HK-2 (cell line): ENCODE measurements around the gene SUGP1.

Experiments
- DNase-seq: peaks from one replicate; pipeline ENCODE4 v3.0.0-alpha.2; 2018; ENCODE audit not compliant: unreplicated experiment

Gene SUGP1

GRCh38 chr19:19341026-19341425 is 20.7 kb upstream of the SUGP1 start:
- DNase-seq, result no peak

GRCh38 chr19:19338082-19338481 is 17.8 kb upstream of the SUGP1 start:
- DNase-seq, result no peak

- DNase-seq, result no peak
Observed at GRCh38 chr19:19337120-19337519, 16.8 kb upstream of the SUGP1 start.

DNA sequence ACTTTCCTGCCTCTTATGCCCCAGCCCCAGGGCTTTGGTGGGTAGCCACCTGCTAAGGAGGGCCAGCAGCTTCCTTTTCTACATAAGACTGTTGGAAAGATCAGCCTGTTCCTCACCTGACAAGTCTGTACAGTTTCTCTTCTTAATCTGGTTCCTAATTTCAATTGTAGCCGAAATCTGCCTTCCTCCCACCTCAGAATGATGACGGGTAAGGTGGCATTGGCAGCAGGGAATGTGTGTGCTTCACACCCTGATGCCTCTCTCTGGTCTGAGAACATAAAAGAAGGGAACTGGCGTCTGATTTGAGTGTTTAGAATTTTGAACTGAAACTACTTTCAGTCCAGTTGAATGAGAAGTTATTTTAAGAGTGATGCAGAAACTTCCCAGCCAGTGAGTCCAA is 16.3 kb upstream of the SUGP1 start:
- no peak for DNase-seq

- no peak for DNase-seq
Observed at GRCh38 chr19:19335408-19336158, 15.3 kb upstream of the SUGP1 start.

GRCh38 chr19:19334989-19335344 is 14.7 kb upstream of the SUGP1 start:
- no peak for DNase-seq

GRCh38 chr19:19334063-19334988 is 14.0 kb upstream of the SUGP1 start:
- no peak for DNase-seq

DNA sequence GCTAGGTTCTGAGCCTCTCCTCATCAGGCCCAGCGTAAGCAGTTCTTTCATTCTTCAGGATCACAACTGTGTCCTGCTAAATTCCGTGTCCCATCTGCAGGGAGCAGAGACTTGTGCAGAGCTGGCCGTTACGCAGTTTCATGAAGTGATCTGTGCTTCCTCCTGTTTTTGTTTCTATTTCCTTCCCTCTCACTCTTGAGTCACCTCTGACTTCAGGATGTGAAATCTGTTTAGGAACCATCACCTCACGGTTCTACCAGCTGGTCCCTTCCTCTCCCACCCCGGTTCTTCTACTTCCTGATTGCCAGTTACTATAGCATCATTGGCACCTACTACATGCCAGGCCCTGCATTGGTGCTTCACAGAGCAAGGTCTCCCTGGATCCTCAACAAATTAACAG is 8.8 kb upstream of the SUGP1 start:
- no peak for DNase-seq

DNA sequence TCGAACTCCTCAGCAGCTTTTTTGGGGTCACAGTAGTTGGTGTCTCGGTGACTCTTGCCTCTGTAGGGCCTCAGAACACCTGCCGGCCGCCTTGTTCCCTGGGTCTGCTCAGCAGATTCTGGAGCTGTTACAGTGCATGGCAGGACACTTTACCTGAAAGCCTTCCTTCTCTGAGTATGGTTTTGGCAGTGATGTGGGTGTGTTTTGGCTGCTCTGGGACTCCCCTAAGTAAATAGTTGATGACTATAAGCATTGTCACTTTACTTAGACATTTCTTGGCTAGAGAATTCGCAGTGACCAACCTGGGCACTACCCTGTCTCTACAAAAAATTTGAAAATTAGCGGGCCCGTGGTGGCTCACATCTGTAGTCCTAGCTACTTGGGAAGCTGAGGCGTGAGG is 7.4 kb upstream of the SUGP1 start:
- no peak for DNase-seq

DNA sequence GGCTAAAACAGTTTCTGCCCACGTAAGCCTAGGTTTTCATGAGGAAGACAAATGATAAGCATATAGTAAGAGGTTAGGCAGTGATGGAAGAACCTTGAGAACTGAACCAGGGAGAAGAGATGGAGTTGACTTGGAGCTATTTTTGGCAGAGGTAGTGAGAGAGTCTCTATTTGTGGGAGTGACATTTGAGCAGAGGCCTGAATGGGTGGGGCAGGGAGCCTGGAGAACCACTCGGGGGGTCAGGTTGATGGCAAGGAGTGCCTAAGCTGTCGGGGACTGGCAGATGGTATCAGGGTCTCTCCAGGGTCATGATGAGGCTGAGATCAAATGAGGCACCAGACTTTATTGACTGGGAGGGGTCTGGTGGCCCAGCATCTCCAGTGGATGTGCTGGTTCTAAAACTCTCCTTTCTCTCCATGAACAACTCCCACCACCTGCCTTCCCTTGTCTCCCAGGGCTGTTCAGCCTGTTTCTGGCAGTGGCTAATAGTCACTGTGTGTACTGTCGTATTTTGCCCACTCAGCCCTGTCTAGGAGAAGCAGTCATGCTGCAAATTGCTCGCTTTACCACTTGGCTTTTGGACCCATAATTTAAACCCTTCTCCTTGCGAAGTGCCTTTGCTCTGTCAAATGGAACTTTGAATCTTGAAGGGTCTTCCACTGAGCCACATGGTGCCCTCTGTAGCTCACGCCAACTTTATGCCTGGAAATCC is 3.9 kb upstream of the SUGP1 start:
- no peak for DNase-seq

DNA sequence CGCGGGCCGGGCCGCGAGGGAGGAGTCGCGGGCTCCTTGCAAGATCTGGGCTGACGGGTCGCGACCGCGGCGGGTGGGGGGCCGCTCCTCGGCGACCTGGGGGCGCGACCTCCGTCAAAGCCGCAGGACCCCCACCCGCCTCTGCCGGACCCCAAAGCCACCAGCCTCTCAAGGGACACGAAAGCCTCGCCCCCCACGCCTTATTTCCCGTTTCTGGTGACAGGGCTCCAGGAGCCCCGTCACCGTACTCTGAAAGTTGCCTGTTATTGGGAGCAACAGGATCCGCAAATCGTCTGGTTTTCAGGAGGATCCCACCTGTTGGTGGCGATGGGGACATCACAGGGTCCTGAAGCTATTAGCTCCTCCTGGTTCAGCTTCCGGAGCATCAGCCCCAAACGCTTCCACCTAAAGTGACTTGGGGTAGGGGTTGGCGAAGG is 850 bp upstream of the SUGP1 start:
- DNase-seq, result no peak

GRCh38 chr19:19319732-19320360 is 463 bp downstream of the SUGP1 start:
- no peak for DNase-seq

DNA sequence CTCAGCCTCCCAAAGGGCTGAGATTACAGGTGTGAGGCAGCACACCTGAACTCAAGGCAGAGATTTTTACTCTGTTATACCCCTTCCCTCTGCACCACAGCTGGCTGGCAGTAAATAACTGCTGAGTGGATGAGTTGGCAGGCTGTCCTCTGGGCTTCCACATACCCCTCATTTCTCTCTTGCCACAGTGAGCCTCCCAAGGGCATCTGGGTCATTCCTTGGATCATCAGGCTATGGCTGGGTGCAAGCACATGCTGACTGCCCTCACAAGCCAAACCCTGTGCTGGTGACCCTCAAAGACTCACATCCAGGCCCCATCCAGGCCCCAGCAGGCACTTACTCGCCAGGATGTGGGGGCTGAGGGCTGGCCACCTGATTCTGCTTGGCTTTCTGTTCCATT is 4.2 kb downstream of the SUGP1 start:
- DNase-seq, result no peak

GRCh38 chr19:19315444-19315843 is 4.9 kb downstream of the SUGP1 start:
- DNase-seq, result no peak

DNA sequence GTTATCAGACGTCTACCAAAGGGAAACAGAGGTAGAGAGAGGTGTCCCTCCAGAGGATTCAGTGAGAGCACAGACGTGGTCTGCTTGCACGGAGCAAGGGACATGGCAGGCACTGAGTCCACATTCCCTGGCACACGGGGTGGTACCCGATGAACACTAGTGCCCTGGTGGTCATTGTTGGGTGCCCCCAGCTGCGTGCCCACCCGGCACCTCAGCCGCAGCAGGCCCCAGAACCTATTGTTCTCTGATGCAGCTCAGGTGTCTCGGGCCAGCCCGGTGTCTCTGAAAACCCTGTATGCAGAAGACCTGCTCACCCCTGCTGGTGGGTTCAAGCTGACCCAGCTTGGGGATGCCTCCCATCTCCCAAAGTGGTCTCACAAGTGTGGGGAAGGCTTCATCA is 11.9 kb downstream of the SUGP1 start:
- DNase-seq, result no peak

GRCh38 chr19:19306191-19306590 is 14.1 kb downstream of the SUGP1 start:
- no peak for DNase-seq

DNA sequence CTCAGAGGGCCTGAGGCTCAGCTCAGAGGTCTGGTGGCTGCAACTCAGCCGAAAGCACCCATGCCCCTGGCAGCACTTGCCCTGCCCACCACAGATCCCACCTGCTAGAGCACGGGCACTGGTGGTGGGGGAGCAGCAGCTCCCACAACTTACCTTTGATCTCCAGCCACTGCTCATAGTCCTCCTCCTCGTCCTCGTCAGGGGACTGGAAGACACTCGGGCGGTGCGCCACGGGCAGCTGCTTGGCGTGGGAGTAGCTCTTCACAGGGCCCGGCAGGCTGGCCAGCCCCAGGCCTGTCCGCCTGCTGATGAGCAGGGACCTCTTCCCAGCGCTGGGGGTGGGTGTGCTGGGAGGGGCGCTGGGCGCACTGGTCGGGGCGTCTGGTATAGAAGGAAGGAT is 14.6 kb downstream of the SUGP1 start:
- DNase-seq, result no peak

DNA sequence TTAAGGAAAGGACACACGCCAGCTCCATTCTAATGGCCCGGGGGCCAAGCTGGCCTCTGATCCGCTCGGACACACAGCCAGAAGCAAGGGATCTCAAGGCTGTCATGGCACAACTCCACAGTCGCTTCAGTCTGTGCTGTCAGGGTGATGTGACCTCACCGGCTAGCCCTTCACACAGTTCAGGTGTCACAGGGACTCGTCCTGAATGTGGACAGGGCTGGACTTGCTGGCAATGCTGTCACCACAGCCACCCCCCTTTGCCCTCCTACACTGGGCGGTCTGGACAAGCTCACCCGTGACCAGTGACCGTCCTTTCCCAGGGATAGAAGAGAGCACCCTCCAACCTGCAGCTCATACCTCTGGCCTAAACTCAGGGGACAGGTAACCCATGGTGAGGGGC is 15.2 kb downstream of the SUGP1 start:
- no peak for DNase-seq

DNA sequence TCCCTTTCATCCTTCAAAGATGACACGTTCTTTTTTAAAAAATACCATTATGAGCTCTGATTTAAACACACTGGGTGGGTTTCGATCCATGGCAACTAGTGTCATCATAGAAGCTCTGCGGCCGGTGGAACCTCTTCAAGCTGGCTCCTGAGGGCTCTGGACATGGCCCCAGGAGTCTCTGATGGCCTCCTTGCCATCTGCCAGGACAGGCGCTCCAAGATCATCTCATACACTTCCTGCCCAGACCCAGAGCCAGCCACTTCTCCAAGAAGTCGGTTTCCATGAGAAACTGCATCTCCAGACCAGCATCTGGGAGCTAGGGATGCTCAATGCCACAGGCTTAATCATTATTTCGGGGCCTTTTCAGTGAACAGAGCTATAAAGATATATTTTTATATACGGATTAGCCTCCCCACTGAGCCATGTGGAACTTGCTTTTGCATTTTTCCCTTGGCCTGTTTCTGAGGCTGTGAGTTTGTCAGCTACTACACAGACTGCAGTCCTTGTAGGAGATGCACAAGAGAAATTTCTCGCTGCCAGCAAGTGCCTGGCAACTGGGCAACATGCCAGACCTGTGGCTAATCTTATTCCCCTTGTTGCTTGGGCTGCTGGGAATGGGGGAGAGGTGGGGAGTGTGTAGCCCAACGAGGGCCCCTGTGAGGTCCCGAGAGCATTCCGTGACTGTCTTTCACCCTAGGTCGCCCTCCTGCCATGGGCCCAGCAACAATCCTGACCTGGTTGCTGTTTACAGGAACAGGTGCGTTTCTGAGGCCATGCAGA is 15.9 kb downstream of the SUGP1 start:
- no peak for DNase-seq

- DNase-seq, result no peak
Observed at GRCh38 chr19:19303411-19303810, 16.9 kb downstream of the SUGP1 start.

DNA sequence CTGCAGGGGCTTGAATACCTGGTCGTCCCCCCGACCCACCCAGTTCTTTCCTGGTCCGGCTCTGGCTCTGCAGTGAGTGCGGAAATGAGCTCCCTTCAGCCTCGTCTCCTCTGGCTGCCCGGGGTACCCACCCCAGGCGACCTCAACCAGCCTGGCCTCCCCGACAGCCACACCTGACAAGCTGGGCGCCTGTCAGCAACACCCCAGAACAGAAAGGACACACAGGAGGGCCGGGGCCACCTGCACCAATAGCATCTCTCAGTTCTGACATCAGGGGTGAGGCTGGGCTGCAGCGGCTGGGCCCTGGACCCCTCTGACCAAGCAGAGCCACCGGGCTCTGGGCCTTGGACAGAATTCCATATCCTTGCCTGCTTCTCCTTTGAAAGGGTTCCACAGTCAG is 19.7 kb downstream of the SUGP1 start:
- no peak for DNase-seq
